Fibroblast of the aortic adventitia (primary cell): ENCODE results near the gene SLC8A3. TPM values are rescaled to one million over a fixed set of nuclear protein-coding genes. Genes with fewer than 3 reads are reported as not detected.

Experiments used
- DNase-seq: peaks from one replicate; pipeline ENCODE4 v3.0.0-alpha.2; 2010; ENCODE audit warnings: low read depth
- H3K4me3 ChIP-seq: 2 replicates; pipeline ENCODE4 v1.5.1; 2011; ENCODE audit warnings: low read depth, mild to moderate bottlenecking, control low read depth, low read length, moderate library complexity
- total RNA-seq: library from RNA; depleted of rRNA; stranded (reverse); fragments of >200 nt; gene quantifications from 2 replicates; pipeline ENCODE4 v1.2.3, GENCODE V29; 2012; ENCODE audit warnings: low replicate concordance
- TF ChIP-seq, protein P1 (sequence below): IDR thresholded peaks from 2 replicates; pipeline ENCODE4 v1.5.1; 2011; ENCODE audit warnings: mild to moderate bottlenecking, low read length, control low read depth, inconsistent platforms; ENCODE audit not compliant: insufficient read depth

SLC8A3 gene
- total RNA-seq, 1 donor = not detected

DNA sequence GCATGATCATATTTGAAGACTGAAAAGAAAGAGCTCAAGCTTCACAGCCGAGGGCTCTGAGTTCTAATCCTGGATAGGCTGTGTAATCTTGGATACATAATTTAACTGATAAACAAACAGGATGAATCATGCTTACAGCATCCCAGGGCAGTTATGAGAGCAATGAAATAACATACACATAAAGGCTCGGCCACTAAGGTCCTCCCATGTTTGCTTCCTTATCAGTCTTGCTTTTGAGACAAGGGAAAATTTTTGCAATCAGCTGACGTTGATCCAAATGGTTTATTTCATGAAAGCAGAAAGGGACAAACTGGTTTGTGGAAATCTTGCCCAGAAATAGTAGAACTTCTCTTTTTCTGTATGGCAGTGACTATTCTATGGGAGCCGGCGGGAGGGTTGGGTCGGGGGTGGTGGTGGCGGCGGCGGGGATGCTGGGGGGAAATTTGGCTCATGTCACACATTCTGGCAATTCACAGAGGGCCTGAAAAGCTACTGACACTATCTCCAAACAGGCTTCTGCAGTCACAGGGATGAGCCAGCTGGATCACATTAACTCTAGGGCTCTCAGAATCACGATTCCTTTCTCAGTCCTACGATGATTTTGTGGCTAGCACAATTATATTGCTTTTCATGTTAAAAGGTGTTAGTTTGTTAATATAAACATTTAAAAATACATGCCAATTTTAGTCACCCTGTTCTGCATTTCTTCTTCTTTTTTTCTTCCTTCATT, 124.5 kb downstream of the SLC8A3 start:
- DNase-seq = no peak
- no peak overlapping the region for H3K4me3 ChIP-seq
- TF ChIP-seq, protein P1, sequence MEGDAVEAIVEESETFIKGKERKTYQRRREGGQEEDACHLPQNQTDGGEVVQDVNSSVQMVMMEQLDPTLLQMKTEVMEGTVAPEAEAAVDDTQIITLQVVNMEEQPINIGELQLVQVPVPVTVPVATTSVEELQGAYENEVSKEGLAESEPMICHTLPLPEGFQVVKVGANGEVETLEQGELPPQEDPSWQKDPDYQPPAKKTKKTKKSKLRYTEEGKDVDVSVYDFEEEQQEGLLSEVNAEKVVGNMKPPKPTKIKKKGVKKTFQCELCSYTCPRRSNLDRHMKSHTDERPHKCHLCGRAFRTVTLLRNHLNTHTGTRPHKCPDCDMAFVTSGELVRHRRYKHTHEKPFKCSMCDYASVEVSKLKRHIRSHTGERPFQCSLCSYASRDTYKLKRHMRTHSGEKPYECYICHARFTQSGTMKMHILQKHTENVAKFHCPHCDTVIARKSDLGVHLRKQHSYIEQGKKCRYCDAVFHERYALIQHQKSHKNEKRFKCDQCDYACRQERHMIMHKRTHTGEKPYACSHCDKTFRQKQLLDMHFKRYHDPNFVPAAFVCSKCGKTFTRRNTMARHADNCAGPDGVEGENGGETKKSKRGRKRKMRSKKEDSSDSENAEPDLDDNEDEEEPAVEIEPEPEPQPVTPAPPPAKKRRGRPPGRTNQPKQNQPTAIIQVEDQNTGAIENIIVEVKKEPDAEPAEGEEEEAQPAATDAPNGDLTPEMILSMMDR = no peak

DNA sequence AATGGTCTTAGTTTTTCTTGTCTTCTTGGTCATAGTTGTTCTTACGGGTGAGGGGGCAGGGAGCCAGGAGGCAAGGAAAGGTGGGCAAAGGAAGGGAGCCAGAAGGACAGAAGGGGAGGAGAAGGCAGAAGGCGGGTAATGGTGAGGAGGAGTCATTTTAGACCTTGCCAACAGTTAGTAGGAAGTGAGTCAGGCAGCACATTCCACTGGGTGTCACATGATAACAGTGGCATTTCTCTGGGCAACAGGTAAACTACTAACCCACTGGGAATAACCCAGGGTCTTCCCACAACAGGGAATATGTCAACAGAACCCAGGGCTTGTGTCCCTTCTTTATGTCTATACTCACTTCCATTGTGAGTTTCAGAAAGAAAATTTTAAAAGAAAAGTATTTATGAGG, 127.6 kb downstream of the SLC8A3 start:
- no peak overlapping the region for H3K4me3 ChIP-seq
- TF ChIP-seq, protein P1 = no peak
- no peak for DNase-seq

DNA sequence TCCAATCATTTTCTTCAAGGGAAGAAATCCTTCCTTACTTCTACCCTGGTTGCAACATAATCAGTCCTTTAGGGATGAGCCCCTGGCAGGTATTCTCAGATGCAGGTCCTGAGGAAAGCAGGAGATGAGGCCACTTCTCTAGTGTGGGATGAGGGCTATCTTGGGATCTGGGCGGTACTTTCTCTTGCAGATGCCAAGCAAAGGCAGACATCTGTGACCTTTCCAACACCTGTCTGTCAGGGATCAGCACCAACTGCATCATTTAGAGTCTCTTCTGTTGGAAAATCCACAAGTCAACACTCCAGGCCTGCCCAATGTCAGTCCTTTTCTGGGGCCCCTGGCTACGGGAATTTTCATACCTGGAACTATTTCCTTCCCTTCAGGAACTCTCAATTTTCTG, 129.2 kb downstream of the SLC8A3 start:
- DNase-seq = no peak
- TF ChIP-seq, protein P1 = no peak
- H3K4me3 ChIP-seq = no peak overlapping the region

DNA sequence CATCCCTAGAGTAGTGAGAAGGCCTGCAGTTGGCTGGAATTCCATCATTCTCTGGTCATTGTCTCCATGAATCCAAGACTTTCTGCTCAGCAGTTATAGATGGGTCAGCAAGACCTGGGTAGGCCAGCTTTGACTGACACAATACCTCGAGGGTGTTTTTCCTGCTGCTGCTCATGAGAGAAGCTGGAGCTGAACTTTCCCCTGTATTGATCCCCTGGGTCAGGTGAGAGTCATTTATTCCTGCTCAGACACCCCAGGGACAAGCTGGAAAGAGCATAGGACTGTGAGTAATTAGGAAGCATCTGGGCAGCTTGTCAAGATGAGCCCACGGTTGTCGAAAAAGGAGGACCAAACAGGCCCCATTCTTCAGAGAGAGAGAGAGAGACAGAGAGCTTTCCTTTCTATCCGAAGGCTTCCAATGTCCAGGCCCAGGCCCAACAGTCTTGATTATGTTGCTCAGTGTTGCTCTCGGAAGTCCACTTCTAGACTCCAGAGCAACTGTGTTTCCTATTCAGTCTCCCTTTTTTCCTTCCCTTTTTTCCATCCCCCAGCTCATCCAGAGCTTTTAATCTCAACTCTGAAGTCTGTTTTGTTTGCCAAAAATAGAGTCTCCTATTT, 131.1 kb downstream of the SLC8A3 start:
- no peak overlapping the region for H3K4me3 ChIP-seq
- TF ChIP-seq, protein P1 = no peak
- no peak for DNase-seq

DNA sequence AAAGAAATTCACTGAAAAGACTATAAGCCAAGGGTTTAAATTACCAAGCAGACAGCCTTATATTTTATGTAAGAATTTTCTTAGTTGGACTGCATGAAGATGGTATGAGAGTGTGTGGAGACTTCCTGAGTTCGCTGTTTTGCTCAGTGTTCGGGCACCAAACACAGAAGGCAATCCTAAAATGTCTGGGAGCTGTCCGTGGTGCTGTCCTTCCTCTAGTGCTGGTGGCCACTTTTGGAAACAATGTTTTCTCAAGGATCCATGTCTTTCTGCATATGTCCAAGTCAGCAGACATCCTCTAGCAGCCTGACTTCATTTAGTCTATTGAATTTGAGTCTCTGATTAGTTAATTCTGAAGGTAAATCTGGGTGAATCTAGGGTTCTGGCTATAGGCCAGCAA, 135.8 kb downstream of the SLC8A3 start:
- H3K4me3 ChIP-seq = no peak overlapping the region
- peak; percentile 45 for DNase-seq
- TF ChIP-seq, protein P1 = no peak

DNA sequence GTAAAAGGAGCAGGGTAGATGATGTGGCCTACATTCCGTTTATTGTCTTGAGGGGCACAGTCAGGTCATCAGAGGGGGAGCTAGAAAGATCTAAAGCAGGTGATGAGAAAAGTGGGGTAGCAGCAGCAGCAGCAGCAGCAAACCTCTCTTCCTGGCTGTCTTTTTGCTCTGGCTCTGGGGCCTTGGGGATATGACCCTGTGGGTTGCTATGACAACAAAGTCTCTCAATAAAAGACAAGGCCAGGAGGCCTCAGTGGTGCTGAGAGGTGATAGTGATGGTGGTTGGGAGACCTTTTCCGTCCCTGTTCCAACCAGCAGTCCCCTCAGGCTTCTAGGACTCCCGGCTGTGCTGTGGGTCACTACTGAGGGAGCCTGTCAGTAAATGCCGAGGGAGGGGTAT, 138.6 kb downstream of the SLC8A3 start:
- no peak overlapping the region for H3K4me3 ChIP-seq
- TF ChIP-seq, protein P1 = no peak
- DNase-seq = no peak
